ENCODE measurements around the gene SREK1. TPM values are rescaled to one million over a fixed set of nuclear protein-coding genes. Genes with fewer than 3 reads are reported as not detected.
A peak's percentile ranks its signal among the peaks of the same experiment; 100 is the strongest.

SREK1 gene
- total and polyA plus RNA-seq, 2 of the 8 experiments (the other 6 are each of a cell fraction or from before 2014, with no cell fraction given) = 10.6 to 40.4 TPM

- Histone ChIP-seq H2AK5ac (ENCODE audit: low read depth, low read length) (no peak overlapping the region), H3K9me3 (ENCODE audit: insufficient read depth in 2 of 2, low read depth in 1 of 2, low read length in 1 of 2) (no peaks in the 10 kb centered on the region), H4K20me1 (replicated peaks in 1 of 2; ENCODE audit: control insufficient read depth in 1 of 2, insufficient read depth in 2 of 2, low read length in 2 of 2) (no peaks in the 10 kb centered on the region), H4K5ac (ENCODE audit: insufficient read length, low read depth, low read length) (no peak overlapping the region), H3K23me2 (ENCODE audit: low read depth, low read length) (peaks cover 4% of the 10 kb centered on the region), H2BK120ac (replicated peaks; ENCODE audit: low read depth, low read length) (no peak overlapping the region), H4K91ac (replicated peaks; ENCODE audit: insufficient read length, low read length) (no peak overlapping the region), H3K36me3 (ENCODE audit: control insufficient read depth in 2 of 4, insufficient read depth in 4 of 4, low read length in 3 of 4) (no peaks in the 10 kb centered on the region; a peak in 1 of 8 replicates), H3K79me1 (ENCODE audit: low read depth, low read length) (no peaks in the 10 kb centered on the region), H3K23ac (ENCODE audit: insufficient read length) (no peak overlapping the region), H2BK12ac (ENCODE audit: low read depth, low read length) (no peak overlapping the region), H3K4me3 (ENCODE audit: extremely low read depth in 1 of 4, insufficient read depth in 2 of 4, low read depth in 3 of 4, low read length in 4 of 4) (peak overlapping the region; percentile 72 to 99 (median 96); a peak in 6 of 8 replicates), H3K27ac (ENCODE audit: low read depth, low read length) (no peak overlapping the region), H3K79me2 (ENCODE audit: control insufficient read depth in 1 of 2, insufficient read depth in 2 of 2, low read length in 2 of 2) (peaks cover 13 to 60% of the 10 kb centered on the region in 2 experiments), H3K4me1 (replicated peaks in 1 of 4; ENCODE audit: control insufficient read depth in 3 of 4, insufficient read depth in 4 of 4, low read length in 3 of 4) (peaks cover 0 to 5% (median 2%) of the 10 kb centered on the region in 4 experiments; a peak in 5 of 7 replicates), H4K8ac (ENCODE audit: extremely low read depth, insufficient read depth, low read length) (no peak overlapping the region), H2AFZ (ENCODE audit: low read length) (no peak overlapping the region), H3K14ac (ENCODE audit: insufficient read length) (no peak overlapping the region), H3K4ac (replicated peaks; ENCODE audit: insufficient read length, low read depth, low read length) (no peak overlapping the region), H3K56ac (replicated peaks; ENCODE audit: insufficient read length, low read depth, low read length) (no peak overlapping the region), H3K9ac (replicated peaks in 1 of 4; ENCODE audit: extremely low read depth in 1 of 4, low read depth in 3 of 4, low read length in 3 of 4) (peak overlapping the region in 1 of 4 experiments; percentile 45; a peak in 1 of 7 replicates), H2BK5ac (ENCODE audit: low read depth, low read length) (no peak overlapping the region), H2BK20ac (ENCODE audit: low read length) (no peak overlapping the region), H2BK15ac (ENCODE audit: low read length) (no peak overlapping the region), H3K4me2 (ENCODE audit: insufficient read depth in 1 of 2, low read depth in 2 of 2, low read length in 2 of 2) (peak overlapping the region; percentile 57 to 98), H3K18ac (ENCODE audit: extremely low read depth, low read length) (no peak overlapping the region), H3K27me3 (replicated peaks in 1 of 4; ENCODE audit: control insufficient read depth in 3 of 4, extremely low read depth in 1 of 4, insufficient read depth in 3 of 4, low read length in 3 of 4) (no peaks in the 10 kb centered on the region)
- ChIA-PET CTCF (ENCODE audit: partially characterized antibody) (no interaction called here), POLR2A (ENCODE audit: partially characterized antibody) (interaction anchor here (2.0 kb wide), 1 partner anchor 17 kb away, joined by 6 read pairs; no protein-coding TSS in a partner anchor)
- FAIRE-seq = no peak
- WGBS, 2 experiments (ENCODE audit: extremely low coverage in 1 of 2, insufficient coverage in 1 of 2, insufficient read length in 1 of 2, insufficient replicate concordance in 2 of 2, low coverage in 1 of 2, low lambda C conversion rate in 2 of 2, missing lambda C conversion rate in 1 of 2) = 88% methylated on average over 8 of the region's 8 CpGs; no CpG with 5 or more reads in 1 of the 2 experiments
- DNase-seq (ENCODE audit: low read depth in 1 of 2, low spot score in 2 of 2) = no peak
- TF ChIP-seq MAX (IDR thresholded peaks at IDR 0.05) = no peak
- TF ChIP-seq FOSL1 (IDR thresholded peaks at IDR 0.05; ENCODE audit: insufficient read depth, low read depth, low read length) = no peak
- TF ChIP-seq CBX5 (IDR thresholded peaks at IDR 0.05; ENCODE audit: low read depth, low read length) = no peak
- no peak for TF ChIP-seq CHD1 (IDR thresholded peaks at IDR 0.05; ENCODE audit: low read depth, low read length)
- TF ChIP-seq PHF8 (conservative IDR thresholded peaks at IDR 0.05; ENCODE audit: low read depth, low read length) = no peak
- no peak for TF ChIP-seq ATF2 (IDR thresholded peaks at IDR 0.05; ENCODE audit: low read length)
- no peak for TF ChIP-seq RXRA (IDR thresholded peaks at IDR 0.05; ENCODE audit: insufficient read depth, low read depth, low read length)
- TF ChIP-seq NANOG (IDR thresholded peaks at IDR 0.05; ENCODE audit: insufficient read depth, low read depth, low read length, poor library complexity, severe bottlenecking) = no peak
- TF ChIP-seq HDAC6 (IDR thresholded peaks at IDR 0.05; ENCODE audit: low read depth, low read length) = no peak
- no peak for TF ChIP-seq GABPA (IDR thresholded peaks at IDR 0.05; ENCODE audit: borderline replicate concordance, insufficient read depth, low read length)
- TF ChIP-seq RFX5 (IDR thresholded peaks at IDR 0.05; ENCODE audit: borderline replicate concordance, low read depth, low read length) = no peak
Measured at GRCh38 chr5:66145737-66146136, 1.6 kb downstream of the SREK1 start.
